Mesendoderm (in vitro differentiated cells): ENCODE results near the gene ATP10A.

Experiments used
- DNase-seq: peaks from one replicate; pipeline ENCODE4 v3.0.0; 2013
- H2AK5ac ChIP-seq: 2 replicates; pipeline ENCODE4 v1.6.1; 2013; ENCODE audit warnings: low read length, inconsistent platforms
- H2BK120ac ChIP-seq: 2 replicates; pipeline ENCODE4 v1.6.1; 2013; ENCODE audit warnings: low read depth, mild to moderate bottlenecking, low read length, moderate library complexity, mixed read lengths
- H2BK15ac ChIP-seq: replicated peaks from 2 replicates; pipeline ENCODE4 v1.6.1; 2013; ENCODE audit warnings: low read depth, mild to moderate bottlenecking, moderate library complexity
- H2BK5ac ChIP-seq: 2 replicates; pipeline ENCODE4 v1.6.1; 2013; ENCODE audit warnings: low read length, inconsistent platforms
- H3K18ac ChIP-seq: 2 replicates; pipeline ENCODE4 v1.6.1; 2013; ENCODE audit warnings: mild to moderate bottlenecking, low read length, mixed read lengths
- H3K23ac ChIP-seq: one replicate; pipeline ENCODE4 v1.6.1; 2013; ENCODE audit warnings: low read length
- H3K27ac ChIP-seq: 2 replicates; pipeline ENCODE4 v1.5.1; 2013; ENCODE audit warnings: low read depth, mild to moderate bottlenecking, inconsistent platforms, low read length, moderate library complexity
- H3K27me3 ChIP-seq: 2 replicates; pipeline ENCODE4 v1.6.1; 2013; ENCODE audit warnings: low read length, control low read depth, mild to moderate bottlenecking, inconsistent platforms; ENCODE audit not compliant: insufficient read depth, poor library complexity
- H3K36me3 ChIP-seq: 2 replicates; pipeline ENCODE4 v1.6.1; 2013; ENCODE audit warnings: low read length, inconsistent platforms; ENCODE audit not compliant: control insufficient read depth, insufficient read depth
- H3K4ac ChIP-seq: one replicate; pipeline ENCODE4 v1.6.1; 2013; ENCODE audit warnings: low read depth, mild to moderate bottlenecking, low read length, moderate library complexity
- H3K4me1 ChIP-seq: 2 replicates; pipeline ENCODE4 v1.6.1; 2013; ENCODE audit warnings: low read depth, low read length, inconsistent platforms; ENCODE audit not compliant: control insufficient read depth
- H3K4me2 ChIP-seq: 2 replicates; pipeline ENCODE4 v1.6.1; 2013; ENCODE audit warnings: low read length
- H3K4me3 ChIP-seq: 2 replicates; pipeline ENCODE4 v1.5.1; 2013; ENCODE audit warnings: mild to moderate bottlenecking, low read length
- H3K56ac ChIP-seq: one replicate; pipeline ENCODE4 v1.6.1; 2013; ENCODE audit warnings: low read length
- H3K79me1 ChIP-seq: 2 replicates; pipeline ENCODE4 v1.6.1; 2013; ENCODE audit warnings: low read length, inconsistent platforms
- H3K79me2 ChIP-seq: 2 replicates; pipeline ENCODE4 v1.6.1; 2013; ENCODE audit warnings: mild to moderate bottlenecking, low read length; ENCODE audit not compliant: control insufficient read depth, insufficient read depth
- H3K9ac ChIP-seq: 2 replicates; pipeline ENCODE4 v1.6.1; 2013; ENCODE audit warnings: low read length, inconsistent platforms
- H4K5ac ChIP-seq: one replicate; pipeline ENCODE4 v1.6.1; 2013; ENCODE audit warnings: low read length
- H4K8ac ChIP-seq: one replicate; pipeline ENCODE4 v1.6.1; 2013; ENCODE audit warnings: low read depth, mild to moderate bottlenecking, control low read depth, low read length, moderate library complexity
- WGBS: extraction: QIAGEN DNeasy Blood & Tissue Kit; methylation state at CpG from one replicate; pipeline ENCODE4 v1.1.7; 2013; ENCODE audit warnings: low lambda C conversion rate, missing lambda C conversion rate; ENCODE audit not compliant: insufficient coverage; ENCODE audit errors: extremely low coverage; 5-methylcytosine and 5-hydroxymethylcytosine counted together

The ATP10A gene

DNA sequence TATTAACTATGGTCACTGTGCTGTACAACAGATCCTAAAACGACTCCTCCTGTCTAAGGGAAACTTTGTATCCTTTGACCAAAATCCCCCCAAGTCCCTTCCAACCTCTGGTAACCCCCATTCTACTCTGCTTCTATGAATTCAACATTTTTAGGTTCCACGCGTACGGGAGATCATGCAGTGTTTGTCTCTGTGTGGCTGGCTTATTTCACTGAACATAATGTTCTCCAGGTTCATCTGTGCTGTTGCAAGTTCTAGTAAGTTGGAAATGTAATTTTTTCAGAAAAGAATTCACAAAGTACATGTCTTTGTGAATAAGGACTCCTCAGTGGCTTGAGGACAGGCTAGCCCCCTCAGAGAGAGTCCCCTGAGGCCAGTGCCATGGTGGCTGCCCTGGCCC lies 66.1 kb downstream of the ATP10A start:
- Histone ChIP-seq H4K5ac (no peak overlapping the region), H3K4me2 (no peak overlapping the region), H3K79me1 (no peaks in the 10 kb centered on the region), H2BK120ac (no peak overlapping the region), H2AK5ac (no peak overlapping the region), H3K23ac (no peak overlapping the region), H3K4me1 (no peaks in the 10 kb centered on the region), H3K36me3 (no peaks in the 10 kb centered on the region), H3K9ac (no peak overlapping the region), H3K27ac (no peak overlapping the region), H4K8ac (no peak overlapping the region), H2BK15ac (no peak overlapping the region), H3K79me2 (no peaks in the 10 kb centered on the region), H3K4me3 (no peak overlapping the region), H2BK5ac (no peak overlapping the region), H3K27me3 (no peaks in the 10 kb centered on the region), H3K56ac (no peak overlapping the region), H3K4ac (no peak overlapping the region), H3K18ac (no peak overlapping the region)
- no CpG with 5 or more reads among the region's 4 CpGs for WGBS
- no peak for DNase-seq

DNA sequence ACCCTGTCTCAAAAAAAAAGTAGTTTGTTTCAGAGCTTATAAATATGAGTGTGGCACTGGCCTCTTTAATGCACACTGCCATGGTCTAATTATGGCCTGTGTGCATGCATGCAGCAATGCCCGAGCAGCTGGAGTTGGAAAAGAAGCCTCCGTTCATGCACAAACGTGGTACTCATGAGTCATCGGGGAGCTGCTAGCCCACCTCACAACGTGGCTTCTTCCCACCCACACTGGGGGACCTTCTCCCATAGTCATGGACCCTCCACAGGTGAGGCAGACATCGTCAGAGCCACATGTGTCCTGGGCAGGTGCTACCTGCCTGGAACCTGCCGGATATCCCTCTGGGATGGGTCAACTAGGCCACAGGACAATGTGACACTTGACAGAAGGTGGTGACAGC lies 66.7 kb downstream of the ATP10A start:
- H3K4ac ChIP-seq, result no peak overlapping the region
- no peaks in the 10 kb centered on the region for H3K79me1 ChIP-seq
- H3K18ac ChIP-seq, result no peak overlapping the region
- H2AK5ac ChIP-seq, result no peak overlapping the region
- WGBS, result no CpG with 5 or more reads among the region's 7 CpGs
- no peak overlapping the region for H2BK5ac ChIP-seq
- H3K9ac ChIP-seq, result no peak overlapping the region
- H3K4me1 ChIP-seq, result no peaks in the 10 kb centered on the region
- H3K23ac ChIP-seq, result no peak overlapping the region
- H4K8ac ChIP-seq, result no peak overlapping the region
- H3K4me3 ChIP-seq, result no peak overlapping the region
- no peak overlapping the region for H2BK15ac ChIP-seq
- H2BK120ac ChIP-seq, result no peak overlapping the region
- H3K27me3 ChIP-seq, result no peaks in the 10 kb centered on the region
- no peaks in the 10 kb centered on the region for H3K79me2 ChIP-seq
- no peak for DNase-seq
- no peak overlapping the region for H4K5ac ChIP-seq
- no peak overlapping the region for H3K27ac ChIP-seq
- no peaks in the 10 kb centered on the region for H3K36me3 ChIP-seq
- no peak overlapping the region for H3K56ac ChIP-seq
- H3K4me2 ChIP-seq, result no peak overlapping the region

DNA sequence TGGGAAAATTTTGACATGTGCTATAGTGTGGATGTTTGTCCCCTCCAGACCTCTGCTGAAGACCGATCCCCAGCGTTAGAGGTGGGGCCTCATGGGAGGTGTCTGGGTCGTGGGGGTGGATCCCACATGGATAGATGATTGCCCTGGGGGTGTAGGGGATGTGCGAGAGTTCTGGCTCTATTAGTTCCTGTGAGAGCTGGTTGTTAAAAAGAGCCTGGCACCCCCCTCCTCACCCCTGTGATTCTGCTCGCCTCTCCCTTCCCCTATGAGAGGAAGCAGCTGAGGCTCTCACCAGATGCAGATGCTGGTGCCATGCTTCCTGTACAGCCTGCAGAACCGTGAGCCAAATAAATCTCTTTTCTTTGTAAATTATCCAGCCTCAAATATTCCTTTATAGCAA lies 67.4 kb downstream of the ATP10A start:
- no peak overlapping the region for H3K56ac ChIP-seq
- H3K4me1 ChIP-seq, result no peaks in the 10 kb centered on the region
- H3K27me3 ChIP-seq, result no peaks in the 10 kb centered on the region
- no peaks in the 10 kb centered on the region for H3K79me2 ChIP-seq
- no peak overlapping the region for H2BK5ac ChIP-seq
- no peak overlapping the region for H3K4ac ChIP-seq
- H4K5ac ChIP-seq, result no peak overlapping the region
- H2AK5ac ChIP-seq, result no peak overlapping the region
- no peak overlapping the region for H4K8ac ChIP-seq
- H3K79me1 ChIP-seq, result no peaks in the 10 kb centered on the region
- no peak overlapping the region for H3K23ac ChIP-seq
- H3K18ac ChIP-seq, result no peak overlapping the region
- no CpG with 5 or more reads among the region's 6 CpGs for WGBS
- H3K9ac ChIP-seq, result no peak overlapping the region
- H2BK15ac ChIP-seq, result no peak overlapping the region
- H2BK120ac ChIP-seq, result no peak overlapping the region
- no peak overlapping the region for H3K4me2 ChIP-seq
- H3K4me3 ChIP-seq, result no peak overlapping the region
- DNase-seq, result no peak
- no peaks in the 10 kb centered on the region for H3K36me3 ChIP-seq
- H3K27ac ChIP-seq, result no peak overlapping the region

DNA sequence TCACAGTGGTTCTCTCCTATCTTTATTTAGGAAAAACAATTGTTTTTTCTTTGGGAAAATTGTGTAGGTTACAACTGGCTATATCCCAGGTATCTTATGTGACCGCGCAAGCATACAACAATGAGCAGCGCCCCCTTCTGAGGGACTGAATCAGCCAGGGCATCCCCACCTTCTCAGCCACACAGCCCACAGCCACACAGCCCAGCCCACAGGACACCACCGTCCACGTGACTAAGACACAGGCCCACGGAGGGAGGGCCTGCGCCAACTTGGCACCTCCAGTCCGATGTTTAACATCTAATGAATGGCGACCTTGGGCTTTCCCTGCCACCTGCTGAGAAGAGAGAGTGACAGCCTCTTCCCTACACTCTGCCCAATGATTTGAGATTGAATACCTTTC lies 68.1 kb downstream of the ATP10A start:
- Histone ChIP-seq H3K27me3 (no peaks in the 10 kb centered on the region), H4K8ac (no peak overlapping the region), H3K23ac (no peak overlapping the region), H3K36me3 (no peaks in the 10 kb centered on the region), H3K18ac (no peak overlapping the region), H2BK120ac (no peak overlapping the region), H2BK5ac (no peak overlapping the region), H3K4me2 (no peak overlapping the region), H2BK15ac (no peak overlapping the region), H3K4me1 (no peaks in the 10 kb centered on the region), H3K4ac (no peak overlapping the region), H3K27ac (no peak overlapping the region), H3K9ac (no peak overlapping the region), H2AK5ac (no peak overlapping the region), H3K79me2 (no peaks in the 10 kb centered on the region), H3K56ac (no peak overlapping the region), H3K4me3 (no peak overlapping the region), H4K5ac (no peak overlapping the region), H3K79me1 (no peaks in the 10 kb centered on the region)
- WGBS, result no CpG with 5 or more reads among the region's 9 CpGs
- no peak for DNase-seq

- Histone ChIP-seq H4K5ac (no peak overlapping the region), H3K23ac (no peak overlapping the region), H3K18ac (no peak overlapping the region), H3K79me2 (no peaks in the 10 kb centered on the region), H3K36me3 (no peaks in the 10 kb centered on the region), H2BK15ac (no peak overlapping the region), H2AK5ac (no peak overlapping the region), H3K27me3 (no peaks in the 10 kb centered on the region), H3K4me1 (no peaks in the 10 kb centered on the region), H3K79me1 (no peaks in the 10 kb centered on the region), H4K8ac (no peak overlapping the region), H3K4me2 (no peak overlapping the region), H2BK5ac (no peak overlapping the region), H3K4ac (no peak overlapping the region), H3K56ac (no peak overlapping the region), H3K27ac (no peak overlapping the region), H3K9ac (no peak overlapping the region), H3K4me3 (no peak overlapping the region), H2BK120ac (no peak overlapping the region)
- no peak for DNase-seq
- WGBS, result no CpG with 5 or more reads among the region's 6 CpGs
Observed at GRCh38 chr15:25793354-25794050, 69.6 kb downstream of the ATP10A start.

DNA sequence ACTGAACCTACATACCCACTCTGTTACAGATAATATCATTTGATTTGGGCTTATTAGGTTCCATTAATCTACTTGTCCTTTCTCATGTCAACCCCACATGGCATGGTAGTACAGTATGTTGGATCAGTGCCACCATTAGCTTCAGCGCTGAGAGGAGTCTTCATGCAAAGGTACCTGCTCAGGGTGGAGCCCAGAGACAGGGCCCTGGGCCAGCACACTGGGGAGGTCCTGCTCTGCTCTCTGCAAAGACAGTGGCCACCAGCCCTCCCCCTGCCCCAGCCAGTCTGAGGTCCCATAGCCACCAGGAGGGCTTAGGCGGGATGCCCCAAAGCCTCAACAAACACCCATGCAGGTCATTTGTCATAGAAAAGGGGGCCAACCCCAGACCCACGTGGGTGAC lies 71.0 kb downstream of the ATP10A start:
- Histone ChIP-seq H3K18ac (no peak overlapping the region), H2BK5ac (no peak overlapping the region), H3K27me3 (no peaks in the 10 kb centered on the region), H3K4me3 (no peak overlapping the region), H2AK5ac (no peak overlapping the region), H4K8ac (no peak overlapping the region), H3K79me2 (no peaks in the 10 kb centered on the region), H3K9ac (no peak overlapping the region), H2BK15ac (no peak overlapping the region), H3K4me2 (no peak overlapping the region), H3K79me1 (no peaks in the 10 kb centered on the region), H3K36me3 (no peaks in the 10 kb centered on the region), H3K56ac (no peak overlapping the region), H3K4me1 (no peaks in the 10 kb centered on the region), H3K4ac (no peak overlapping the region), H3K27ac (no peak overlapping the region), H4K5ac (no peak overlapping the region), H3K23ac (no peak overlapping the region), H2BK120ac (no peak overlapping the region)
- no CpG with 5 or more reads among the region's 3 CpGs for WGBS
- DNase-seq, result no peak
